OCI-LY1 (cell line): ENCODE measurements around the gene WDHD1.
A peak's percentile ranks its signal among the peaks of the same experiment; 100 is the strongest.
"Not testable (repeated sequence)": the region's sequence is repeated elsewhere in the genome, so short reads cannot be mapped to it uniquely, and the experiment has no call there.

Experiments
- H2AFZ ChIP-seq: fragments of 200-600 bp; sonication (generic), shearing (Covaris generic); 2 replicates; pipeline ENCODE4 v1.6.0; 2014; ENCODE audit warnings: antibody characterized with exemption, mild to moderate bottlenecking, low read length
- H3F3A ChIP-seq: fragments of 200-600 bp; sonication (generic), shearing (Covaris generic); 2 replicates; pipeline ENCODE4 v1.6.0; 2014; ENCODE audit warnings: mild to moderate bottlenecking, antibody characterized with exemption, low read length, moderate library complexity; ENCODE audit not compliant: insufficient read depth
- H3K27ac ChIP-seq: fragments of 200-600 bp; sonication (generic); 2 replicates; pipeline ENCODE4 v1.5.1; 2014; ENCODE audit warnings: low read length, mixed run types, mild to moderate bottlenecking, low read depth; ENCODE audit not compliant: poor library complexity, severe bottlenecking
- H3K27me3 ChIP-seq: fragments of 200-600 bp; sonication (generic); 2 replicates; pipeline ENCODE4 v1.6.0; 2014; ENCODE audit warnings: antibody characterized with exemption, mild to moderate bottlenecking, low read length, moderate library complexity; ENCODE audit not compliant: insufficient read depth
- H3K36me3 ChIP-seq: fragments of 200-600 bp; sonication (generic); 2 replicates; pipeline ENCODE4 v1.6.1; 2014; ENCODE audit warnings: mild to moderate bottlenecking, antibody characterized with exemption, low read length, moderate library complexity, mixed read lengths; ENCODE audit not compliant: insufficient read depth
- H3K4me1 ChIP-seq: fragments of 200-600 bp; sonication (generic); 2 replicates; pipeline ENCODE4 v1.5.1; 2014; ENCODE audit warnings: mild to moderate bottlenecking, low read length, moderate library complexity; ENCODE audit not compliant: insufficient read depth, severe bottlenecking
- H3K4me2 ChIP-seq: fragments of 200-600 bp; sonication (generic), shearing (Covaris generic); 2 replicates; pipeline ENCODE4 v1.6.1; 2014; ENCODE audit warnings: low read length
- H3K4me3 ChIP-seq: fragments of 200-600 bp; sonication (generic); 2 replicates; pipeline ENCODE4 v1.5.1; 2014; ENCODE audit warnings: low read length, low read depth, mild to moderate bottlenecking, mixed read lengths; ENCODE audit not compliant: poor library complexity, severe bottlenecking
- H3K79me2 ChIP-seq: fragments of 200-600 bp; shearing (Covaris generic); 2 replicates; pipeline ENCODE4 v1.6.1; 2016; ENCODE audit warnings: mixed run types, low read length, mixed read lengths; ENCODE audit not compliant: insufficient read depth
- H3K9ac ChIP-seq: fragments of 200-600 bp; sonication (generic), shearing (Covaris generic); 2 replicates; pipeline ENCODE4 v1.6.1; 2014; ENCODE audit warnings: mild to moderate bottlenecking, low read length, mixed read lengths
- H3K9me2 ChIP-seq: fragments of 200-600 bp; sonication (generic), shearing (Covaris generic); 2 replicates; pipeline ENCODE4 v1.6.1; 2014; ENCODE audit warnings: low read depth, mild to moderate bottlenecking, low read length, mixed read lengths
- H3K9me3 ChIP-seq: fragments of 200-600 bp; shearing (Covaris generic); 2 replicates; pipeline ENCODE4 v1.6.1; 2014; ENCODE audit warnings: low read length, mixed read lengths
- H4K20me1 ChIP-seq: fragments of 200-600 bp; sonication (generic), shearing (Covaris generic); 2 replicates; pipeline ENCODE4 v1.6.0; 2016; ENCODE audit warnings: mild to moderate bottlenecking, low read length; ENCODE audit not compliant: insufficient read depth
- CTCF ChIP-seq: fragments of 200-600 bp; sonication (generic), shearing (Covaris generic); IDR thresholded peaks from 2 replicates; pipeline ENCODE4 v1.5.1; 2017; ENCODE audit warnings: mild to moderate bottlenecking, antibody characterized with exemption, low read length, moderate library complexity, mixed read lengths
- EZH2 ChIP-seq: fragments of 200-600 bp; sonication (generic), shearing (Covaris generic); IDR thresholded peaks from 2 replicates; pipeline ENCODE4 v1.8.0; 2017; ENCODE audit warnings: borderline replicate concordance, mixed run types, mild to moderate bottlenecking, antibody characterized with exemption, low read length, moderate library complexity, mixed read lengths

Gene WDHD1

DNA sequence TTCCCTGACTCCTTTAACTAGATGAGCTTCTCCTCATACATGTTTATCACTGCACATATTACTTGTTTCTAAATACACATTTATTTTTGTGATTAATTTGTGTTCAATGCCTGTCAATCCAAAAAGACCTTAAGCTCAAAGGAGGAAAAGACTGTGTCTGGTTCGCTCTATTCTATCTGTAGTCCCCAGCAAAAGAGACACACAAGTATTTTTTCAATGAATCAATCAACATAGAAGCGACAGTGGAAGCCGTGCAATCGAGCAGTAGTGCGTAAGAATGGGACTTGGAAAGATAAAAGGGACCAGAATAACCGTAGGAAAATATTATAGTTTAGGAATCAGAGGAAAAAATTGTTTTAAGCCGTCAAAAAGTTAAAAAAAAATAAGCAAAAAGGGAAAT, 951 bp downstream of the WDHD1 start:
- Histone ChIP-seq H2AFZ (no peak overlapping the region), H3F3A (no peaks in the 10 kb centered on the region), H3K4me3 (peak overlapping the region; percentile 92), H3K9me3 (no peaks in the 10 kb centered on the region), H3K9me2 (no peaks in the 10 kb centered on the region), H3K79me2 (peaks cover 62% of the 10 kb centered on the region), H3K36me3 (peaks cover 23% of the 10 kb centered on the region; the same call in 1 of the 2 replicates), H3K4me1 (peaks cover 44% of the 10 kb centered on the region), H3K27me3 (no peaks in the 10 kb centered on the region), H4K20me1 (no peaks in the 10 kb centered on the region), H3K27ac (no peak overlapping the region), H3K9ac (peak overlapping the region; percentile 95), H3K4me2 (peak overlapping the region; percentile 93)
- TF ChIP-seq CTCF (no peak), EZH2 (no peak)

DNA sequence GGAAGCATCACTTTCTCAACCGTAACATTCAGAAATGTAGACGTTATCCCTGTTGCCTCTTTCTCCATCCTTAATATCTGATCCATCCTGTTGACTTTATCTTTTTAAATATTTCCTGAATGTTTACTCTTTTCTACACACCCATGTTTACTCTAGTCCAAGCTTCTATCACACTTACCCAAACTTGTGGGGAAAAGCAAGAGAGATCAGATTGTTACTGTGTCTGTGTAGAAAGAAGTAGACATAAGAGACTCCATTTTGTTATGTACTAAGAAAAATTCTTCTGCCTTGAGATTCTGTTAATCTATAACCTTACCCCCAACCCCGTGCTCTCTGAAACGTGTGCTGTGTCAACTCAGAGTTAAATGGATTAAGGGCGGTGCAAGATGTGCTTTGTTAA, 2.5 kb downstream of the WDHD1 start:
- H3F3A ChIP-seq, H3K9ac ChIP-seq, H3K4me3 ChIP-seq, H4K20me1 ChIP-seq, H3K27ac ChIP-seq, H2AFZ ChIP-seq, H3K4me2 ChIP-seq, H3K9me3 ChIP-seq, H3K9me2 ChIP-seq, H3K27me3 ChIP-seq: not testable (repeated sequence)
- H3K79me2 ChIP-seq: peaks cover 57% of the 10 kb centered on the region
- peaks cover 32% of the 10 kb centered on the region for H3K36me3 ChIP-seq
- peaks cover 28% of the 10 kb centered on the region for H3K4me1 ChIP-seq

GRCh38 chr14:55019968-55020554, 6.8 kb downstream of the WDHD1 start:
- no peak overlapping the region for H3K27ac ChIP-seq

More at GRCh38 chr14:55019968-55020554, 6.8 kb downstream of the WDHD1 start:
- no peak overlapping the region for H3K9ac ChIP-seq
- peaks cover 48% of the 10 kb centered on the region for H3K36me3 ChIP-seq
- no peak overlapping the region for H3K4me2 ChIP-seq
- H2AFZ ChIP-seq: no peak overlapping the region
- no peak for TF ChIP-seq EZH2
- no peak for TF ChIP-seq CTCF
- H3K9me2 ChIP-seq: no peaks in the 10 kb centered on the region
- no peaks in the 10 kb centered on the region for H3F3A ChIP-seq
- H3K27me3 ChIP-seq: no peaks in the 10 kb centered on the region
- H3K4me1 ChIP-seq: peaks cover 3% of the 10 kb centered on the region
- no peak overlapping the region for H3K4me3 ChIP-seq
- no peaks in the 10 kb centered on the region for H4K20me1 ChIP-seq
- peaks cover 36% of the 10 kb centered on the region for H3K79me2 ChIP-seq
- H3K9me3 ChIP-seq: no peaks in the 10 kb centered on the region
